Hematopoietic multipotent progenitor cell treated with erythropoietin and hydrocortisone succinate and interleukin-3 and kit ligand, for 17 days (in vitro differentiated cells): ENCODE data around the gene RAB7B.

Experiments
- DNase-seq: peaks from one replicate; pipeline ENCODE4 v3.0.0-alpha.2; 2015; ENCODE audit warnings: low spot score

RAB7B gene

GRCh38 chr1:205927247-205927646 is 75.9 kb downstream of the RAB7B start:
- DNase-seq = no peak
